Measurements from ENCODE around the gene TMEM229B.
A peak's percentile ranks its signal among the peaks of the same experiment; 100 is the strongest.

Gene TMEM229B

GRCh38 chr14:67447033-67447381, 41.5 kb downstream of the TMEM229B start:
- no peak for DNase-seq

- DNase-seq = peak; percentile 15
Observed at GRCh38 chr14:67446371-67447032, 42.0 kb downstream of the TMEM229B start.

GRCh38 chr14:67444395-67444794, 44.1 kb downstream of the TMEM229B start:
- DNase-seq = no peak

- peak; percentile 58 for DNase-seq
Observed at GRCh38 chr14:67442139-67442906, 46.2 kb downstream of the TMEM229B start.

- DNase-seq = no peak
Observed at GRCh38 chr14:67441672-67442071, 46.8 kb downstream of the TMEM229B start.

GRCh38 chr14:67441256-67441655, 47.3 kb downstream of the TMEM229B start:
- DNase-seq = no peak

- DNase-seq = peak; percentile 10
Observed at GRCh38 chr14:67440513-67440912, 48.0 kb downstream of the TMEM229B start.

- no peak for DNase-seq
Observed at GRCh38 chr14:67438969-67439368, 49.6 kb downstream of the TMEM229B start.

- DNase-seq = no peak
Observed at GRCh38 chr14:67436006-67436866, 52.3 kb downstream of the TMEM229B start.

- no peak for DNase-seq
Observed at GRCh38 chr14:67435603-67436002, 52.9 kb downstream of the TMEM229B start.

GRCh38 chr14:67432050-67432564, 56.4 kb downstream of the TMEM229B start:
- no peak for DNase-seq

GRCh38 chr14:67429510-67430205, 58.9 kb downstream of the TMEM229B start:
- DNase-seq = no peak

GRCh38 chr14:67428501-67429031, 60.0 kb downstream of the TMEM229B start:
- no peak for DNase-seq

GRCh38 chr14:67426983-67427606, 61.4 kb downstream of the TMEM229B start:
- DNase-seq = peak; percentile 27

- no peak for DNase-seq
Observed at GRCh38 chr14:67426161-67426560, 62.4 kb downstream of the TMEM229B start.

GRCh38 chr14:67425608-67426007, 62.9 kb downstream of the TMEM229B start:
- DNase-seq = no peak

GRCh38 chr14:67424539-67424938, 64.0 kb downstream of the TMEM229B start:
- DNase-seq = no peak

GRCh38 chr14:67423424-67423823, 65.1 kb downstream of the TMEM229B start:
- DNase-seq = no peak

- no peak for DNase-seq
Observed at GRCh38 chr14:67421356-67422224, 66.9 kb downstream of the TMEM229B start.
